GM21576 (cell line): ENCODE results near the gene PCDHA8.
"Not testable (repeated sequence)": the region's sequence is repeated elsewhere in the genome, so short reads cannot be mapped to it uniquely, and the experiment has no call there.

Experiments
- ATAC-seq: cut with Tn5 transposase; IDR thresholded peaks from one replicate; pipeline ENCODE4 v1.9.1; 2021; ENCODE audit warnings: mild to moderate bottlenecking, moderate library complexity; ENCODE audit not compliant: unreplicated experiment

The PCDHA8 gene

GRCh38 chr5:140827704-140828361 lies 13.2 kb upstream of the PCDHA8 start, which contains the start of gene PCDHA6:
PCDHA6 (plus strand) TSS chr5:140827960; CDS start chr5:140828092, 132 bp downstream.
- no peak for ATAC-seq

- ATAC-seq = no peak
Measured at GRCh38 chr5:140828362-140828737, 12.6 kb upstream of the PCDHA8 start.

DNA sequence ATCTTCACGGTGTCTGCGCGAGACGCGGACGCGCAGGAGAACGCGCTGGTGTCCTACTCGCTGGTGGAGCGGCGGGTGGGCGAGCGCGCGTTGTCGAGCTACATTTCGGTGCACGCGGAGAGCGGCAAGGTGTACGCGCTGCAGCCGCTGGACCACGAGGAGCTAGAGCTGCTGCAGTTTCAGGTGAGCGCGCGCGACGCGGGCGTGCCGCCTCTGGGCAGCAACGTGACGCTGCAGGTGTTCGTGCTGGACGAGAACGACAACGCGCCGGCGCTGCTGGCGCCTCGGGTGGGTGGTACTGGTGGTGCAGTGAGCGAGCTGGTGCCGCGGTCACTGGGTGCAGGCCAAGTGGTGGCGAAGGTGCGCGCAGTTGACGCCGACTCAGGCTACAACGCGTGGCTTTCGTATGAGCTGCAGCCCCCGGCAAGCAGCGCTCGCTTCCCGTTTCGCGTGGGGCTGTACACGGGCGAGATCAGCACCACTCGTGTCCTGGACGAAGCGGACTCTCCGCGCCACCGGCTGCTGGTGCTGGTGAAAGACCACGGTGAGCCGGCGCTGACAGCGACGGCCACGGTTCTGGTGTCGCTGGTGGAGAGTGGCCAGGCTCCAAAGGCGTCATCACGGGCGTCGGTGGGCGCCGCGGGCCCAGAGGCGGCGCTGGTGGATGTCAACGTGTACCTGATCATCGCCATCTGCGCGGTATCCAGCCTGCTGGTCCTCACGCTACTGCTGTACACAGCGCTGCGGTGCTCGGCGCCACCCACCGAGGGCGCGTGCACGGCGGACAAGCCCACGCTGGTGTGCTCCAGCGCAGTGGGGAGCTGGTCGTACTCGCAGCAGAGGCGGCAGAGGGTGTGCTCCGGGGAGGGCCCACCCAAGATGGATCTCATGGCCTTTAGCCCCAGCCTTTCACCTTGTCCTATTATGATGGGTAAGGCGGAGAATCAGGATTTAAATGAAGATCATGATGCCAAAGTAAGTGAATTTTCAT lies 11.2 kb upstream of the PCDHA8 start:
- not testable (repeated sequence) for ATAC-seq

GRCh38 chr5:140833993-140834392 lies 7.0 kb upstream of the PCDHA8 start, which contains the start of gene PCDHA7:
PCDHA7 (plus strand) TSS chr5:140834269; CDS start chr5:140834384, 115 bp downstream.
- ATAC-seq = no peak

DNA sequence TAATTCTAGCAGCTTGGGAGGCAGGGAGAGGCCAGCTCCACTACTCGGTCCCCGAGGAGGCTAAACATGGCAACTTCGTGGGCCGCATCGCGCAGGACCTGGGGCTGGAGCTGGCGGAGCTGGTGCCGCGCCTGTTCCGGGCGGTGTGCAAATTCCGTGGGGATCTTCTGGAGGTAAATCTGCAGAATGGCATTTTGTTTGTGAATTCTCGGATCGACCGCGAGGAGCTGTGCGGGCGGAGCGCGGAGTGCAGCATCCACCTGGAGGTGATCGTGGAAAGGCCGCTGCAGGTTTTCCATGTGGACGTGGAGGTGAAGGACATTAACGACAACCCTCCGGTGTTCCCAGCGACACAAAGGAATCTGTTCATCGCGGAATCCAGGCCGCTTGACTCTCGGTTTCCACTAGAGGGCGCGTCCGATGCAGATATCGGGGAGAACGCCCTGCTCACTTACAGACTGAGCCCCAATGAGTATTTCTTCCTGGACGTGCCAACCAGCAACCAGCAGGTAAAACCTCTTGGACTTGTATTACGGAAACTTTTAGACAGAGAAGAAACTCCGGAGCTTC lies 6.5 kb upstream of the PCDHA8 start:
- not testable (repeated sequence) for ATAC-seq

GRCh38 chr5:140835622-140836510 lies 5.1 kb upstream of the PCDHA8 start:
- no peak for ATAC-seq

DNA sequence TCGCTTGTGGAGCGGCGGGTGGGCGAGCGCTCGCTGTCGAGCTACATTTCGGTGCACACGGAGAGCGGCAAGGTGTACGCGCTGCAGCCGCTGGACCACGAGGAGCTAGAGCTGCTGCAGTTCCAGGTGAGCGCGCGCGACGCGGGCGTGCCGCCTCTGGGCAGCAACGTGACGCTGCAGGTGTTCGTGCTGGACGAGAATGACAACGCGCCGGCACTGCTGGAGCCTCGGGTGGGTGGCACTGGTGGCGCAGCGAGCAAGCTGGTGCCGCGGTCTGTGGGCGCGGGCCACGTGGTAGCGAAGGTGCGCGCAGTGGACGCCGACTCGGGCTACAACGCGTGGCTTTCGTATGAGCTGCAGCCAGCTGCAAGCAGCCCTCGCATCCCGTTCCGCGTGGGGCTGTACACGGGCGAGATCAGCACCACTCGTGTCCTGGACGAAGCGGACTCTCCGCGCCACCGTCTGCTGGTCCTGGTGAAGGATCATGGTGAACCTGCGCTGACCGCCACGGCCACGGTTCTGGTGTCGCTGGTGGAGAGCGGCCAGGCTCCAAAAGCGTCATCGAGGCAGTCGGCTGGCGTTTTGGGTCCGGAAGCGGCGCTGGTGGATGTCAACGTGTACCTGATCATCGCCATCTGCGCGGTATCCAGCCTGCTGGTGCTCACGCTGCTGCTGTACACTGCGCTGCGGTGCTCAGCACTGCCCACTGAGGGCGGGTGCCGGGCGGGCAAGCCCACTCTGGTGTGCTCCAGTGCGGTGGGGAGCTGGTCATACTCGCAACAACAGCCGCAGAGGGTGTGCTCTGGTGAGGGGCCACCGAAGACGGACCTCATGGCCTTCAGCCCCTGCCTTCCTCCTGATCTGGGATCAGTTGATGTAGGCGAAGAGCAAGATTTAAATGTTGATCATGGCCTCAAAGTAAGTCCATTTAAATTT lies 2.1 kb downstream of the PCDHA8 start:
- ATAC-seq = no peak

DNA sequence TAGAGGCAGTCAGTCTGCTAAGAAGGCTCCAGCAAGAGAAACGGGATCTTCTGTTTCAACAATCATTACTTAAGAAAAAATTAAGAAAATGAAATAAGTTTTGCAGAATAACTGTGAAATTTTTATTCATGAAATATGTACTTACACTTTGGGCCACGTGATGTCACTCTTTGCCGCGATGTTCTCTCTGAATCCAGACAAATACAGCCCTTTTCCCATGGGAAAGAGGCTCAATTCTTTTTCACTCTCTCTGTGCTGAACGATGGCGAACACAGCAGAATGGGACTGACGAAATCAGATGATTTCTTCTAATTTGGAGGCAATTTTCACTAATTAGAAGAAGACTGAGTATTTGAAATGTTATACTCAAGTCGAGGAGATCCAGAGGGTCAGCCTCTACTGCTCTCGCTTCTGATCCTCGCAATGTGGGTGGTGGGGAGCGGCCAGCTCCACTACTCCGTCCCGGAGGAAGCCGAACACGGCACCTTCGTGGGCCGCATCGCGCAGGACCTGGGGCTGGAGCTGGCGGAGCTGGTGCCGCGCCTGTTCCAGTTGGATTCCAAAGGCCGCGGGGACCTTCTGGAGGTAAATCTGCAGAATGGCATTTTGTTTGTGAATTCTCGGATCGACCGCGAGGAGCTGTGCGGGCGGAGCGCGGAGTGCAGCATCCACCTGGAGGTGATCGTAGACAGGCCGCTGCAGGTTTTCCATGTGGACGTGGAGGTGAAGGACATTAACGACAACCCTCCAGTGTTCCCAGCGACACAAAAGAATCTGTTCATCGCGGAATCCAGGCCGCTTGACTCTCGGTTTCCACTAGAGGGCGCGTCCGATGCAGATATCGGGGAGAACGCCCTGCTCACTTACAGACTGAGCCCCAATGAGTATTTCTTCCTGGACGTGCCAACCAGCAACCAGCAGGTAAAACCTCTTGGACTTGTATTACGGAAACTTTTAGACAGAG lies 7.4 kb downstream of the PCDHA8 start, which contains the start of gene PCDHA9:
Gene PCDHA9 (plus strand): TSS at position 244 of the 964 bp plus-strand sequence. CDS start 114 bp downstream, at position 358.
- ATAC-seq = not testable (repeated sequence)

GRCh38 chr5:140849831-140850634 lies 9.0 kb downstream of the PCDHA8 start:
- not testable (repeated sequence) for ATAC-seq

DNA sequence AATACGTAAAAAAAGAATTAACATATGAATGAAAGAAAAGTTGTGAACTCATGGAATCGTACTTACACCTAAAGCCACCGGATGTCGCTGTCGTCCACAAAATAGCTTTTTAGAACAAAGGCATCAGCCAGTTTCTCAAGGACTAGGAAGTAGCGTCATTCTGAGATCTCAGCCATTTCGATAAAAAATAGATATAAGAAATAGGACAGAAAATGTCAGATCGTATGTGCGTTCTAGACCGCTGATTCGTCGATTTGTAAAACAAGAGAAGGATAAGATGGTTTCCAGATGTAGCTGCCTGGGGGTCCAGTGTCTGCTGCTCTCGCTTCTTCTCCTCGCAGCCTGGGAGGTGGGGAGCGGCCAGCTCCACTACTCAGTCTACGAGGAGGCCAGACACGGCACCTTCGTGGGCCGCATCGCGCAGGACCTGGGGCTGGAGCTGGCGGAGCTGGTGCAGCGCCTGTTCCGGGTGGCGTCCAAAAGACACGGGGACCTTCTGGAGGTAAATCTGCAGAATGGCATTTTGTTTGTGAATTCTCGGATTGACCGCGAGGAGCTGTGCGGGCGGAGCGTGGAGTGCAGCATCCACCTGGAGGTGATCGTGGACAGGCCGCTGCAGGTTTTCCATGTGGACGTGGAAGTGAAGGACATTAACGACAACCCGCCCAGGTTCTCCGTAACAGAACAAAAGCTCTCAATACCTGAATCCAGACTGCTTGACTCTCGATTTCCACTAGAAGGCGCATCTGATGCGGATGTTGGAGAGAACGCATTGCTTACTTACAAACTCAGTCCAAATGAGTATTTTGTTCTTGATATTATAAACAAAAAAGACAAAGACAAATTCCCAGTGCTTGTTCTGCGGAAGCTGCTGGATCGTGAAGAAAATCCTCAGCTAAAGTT lies 15.0 kb downstream of the PCDHA8 start, which contains the start of gene PCDHA10:
Gene PCDHA10 (plus strand): TSS at position 126 of the 903 bp plus-strand sequence. CDS start 152 bp downstream, at position 278.
- no peak for ATAC-seq

- no peak for ATAC-seq
Measured at GRCh38 chr5:140857177-140857986, 16.4 kb downstream of the PCDHA8 start.

DNA sequence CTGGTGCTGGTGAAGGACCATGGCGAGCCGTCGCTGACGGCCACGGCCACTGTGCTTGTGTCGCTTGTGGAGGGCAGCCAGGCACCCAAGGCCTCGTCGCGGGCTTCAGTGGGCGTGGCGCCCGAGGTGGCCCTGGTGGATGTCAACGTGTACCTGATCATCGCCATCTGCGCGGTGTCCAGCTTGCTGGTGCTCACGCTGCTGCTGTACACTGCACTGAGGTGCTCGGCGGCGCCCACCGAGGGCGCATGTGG lies 16.9 kb downstream of the PCDHA8 start:
- ATAC-seq = no peak

- no peak for ATAC-seq
Measured at GRCh38 chr5:140862441-140863295, 21.7 kb downstream of the PCDHA8 start.

DNA sequence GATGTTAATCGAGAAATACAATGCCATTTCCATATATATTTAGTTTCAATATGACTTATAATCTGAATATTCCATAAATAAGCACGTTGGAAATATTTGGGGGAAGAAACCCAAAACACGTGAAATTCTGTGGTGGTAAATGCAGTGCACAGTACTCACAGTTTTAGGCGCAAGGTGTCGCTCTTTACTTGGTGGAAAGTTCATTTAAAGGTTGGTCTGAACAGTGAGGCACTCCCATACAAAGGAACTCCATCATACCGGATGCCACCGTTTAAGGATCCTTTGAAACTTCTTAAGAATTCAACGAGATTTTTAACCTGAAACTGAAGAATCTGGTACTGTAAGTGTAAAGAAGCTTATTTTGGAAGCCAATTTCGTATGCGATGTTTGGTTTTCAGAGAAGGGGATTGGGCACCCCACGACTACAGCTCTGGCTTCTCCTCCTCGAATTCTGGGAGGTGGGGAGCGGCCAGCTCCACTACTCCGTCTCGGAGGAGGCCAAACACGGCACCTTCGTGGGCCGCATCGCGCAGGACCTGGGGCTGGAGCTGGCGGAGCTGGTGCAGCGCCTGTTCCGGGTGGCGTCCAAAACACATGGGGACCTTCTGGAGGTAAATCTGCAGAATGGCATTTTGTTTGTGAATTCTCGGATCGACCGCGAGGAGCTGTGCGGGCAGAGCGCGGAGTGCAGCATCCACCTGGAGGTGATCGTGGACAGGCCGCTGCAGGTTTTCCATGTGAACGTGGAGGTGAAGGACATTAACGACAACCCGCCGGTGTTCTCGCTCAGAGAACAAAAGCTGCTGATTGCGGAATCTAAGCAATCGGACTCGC lies 28.0 kb downstream of the PCDHA8 start, which contains the start of gene PCDHA11:
Gene PCDHA11 (plus strand): TSS at position 237 of the 834 bp plus-strand sequence. CDS start 147 bp downstream, at position 384.
- ATAC-seq = no peak
